BLaER1 treated with 17β-estradiol and CSF1 and Interleukin-3, amounts not matched to agents 10 nM and 100 nM (cell line): ENCODE measurements around the gene DEPDC5.

Experiments
- H3K27ac ChIP-seq, 11 experiments: shearing (Covaris generic); formaldehyde crosslinking; 2 replicates each; pipeline ENCODE4 v1.8.1; 2022
- H3K27me3 ChIP-seq, 11 experiments: shearing (Covaris generic); formaldehyde crosslinking; 2 replicates each; pipeline ENCODE4 v1.8.1; 2022
- H3K36me3 ChIP-seq, 11 experiments: shearing (Covaris generic); formaldehyde crosslinking; 2 replicates each; pipeline ENCODE4 v1.8.1; 2022
- H3K4me1 ChIP-seq, 10 experiments: shearing (Covaris generic); formaldehyde crosslinking; 2 replicates each; pipeline ENCODE4 v1.8.1; 2022
- H3K4me2 ChIP-seq, 11 experiments: shearing (Covaris generic); formaldehyde crosslinking; 2 replicates each; pipeline ENCODE4 v1.8.1; 2022
- H3K4me3 ChIP-seq, 10 experiments: shearing (Covaris generic); formaldehyde crosslinking; 2 replicates each; pipeline ENCODE4 v1.8.1; 2022
- H3K9ac ChIP-seq, 11 experiments: shearing (Covaris generic); formaldehyde crosslinking; 2 replicates each; pipeline ENCODE4 v1.8.1; 2022
- H3K9me3 ChIP-seq, 11 experiments: shearing (Covaris generic); formaldehyde crosslinking; replicated peaks in 1 of 11; 2 replicates each; pipeline ENCODE4 v1.8.1; 2022
- H4K20me1 ChIP-seq, 11 experiments: shearing (Covaris generic); formaldehyde crosslinking; 2 replicates each; pipeline ENCODE4 v1.8.1; 2022
- Cebpa-rat ChIP-seq, 11 experiments: shearing (Covaris generic); IDR thresholded peaks; 2 replicates each; pipeline ENCODE4 v1.8.1; 2022

DEPDC5 gene

DNA sequence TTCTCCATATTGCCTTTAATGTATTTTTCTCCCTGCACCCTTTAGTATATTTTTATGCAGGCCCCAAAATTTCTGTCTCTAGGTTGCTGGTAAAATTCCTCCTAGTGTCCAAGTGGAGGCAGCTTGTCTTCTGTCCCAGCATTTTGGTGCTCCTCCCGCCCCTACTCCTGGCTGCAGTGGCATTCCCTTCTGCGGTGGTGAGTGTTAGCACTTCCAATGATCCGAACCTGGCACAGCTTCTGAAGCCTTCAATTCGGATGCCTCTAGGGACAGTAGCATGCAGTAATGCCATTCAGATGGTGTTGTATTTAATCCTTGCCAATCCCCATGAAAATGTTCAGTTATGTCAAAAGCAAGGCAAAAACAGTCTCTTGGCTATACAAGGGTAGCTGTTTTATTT is 196.4 kb downstream of the DEPDC5 start:
- Histone ChIP-seq H3K27me3 (no peaks in the 10 kb centered on the region), H3K4me1 (peaks cover 52 to 76% (median 62%) of the 10 kb centered on the region in 10 experiments), H4K20me1 (peaks cover 71 to 100% (median 100%) of the 10 kb centered on the region in 11 experiments; a peak in 21 of 22 replicates), H3K4me2 (0 out of 22 replicates have a peak overlapping the region, but pooled peaks of 1 of the 11 experiments have one; percentile 24), H3K9ac (peak overlapping the region in 5 of 11 experiments; percentile 11 to 29 (median 20); a peak in 3 of 22 replicates), H3K9me3 (no peaks in the 10 kb centered on the region), H3K4me3 (no peak overlapping the region), H3K27ac (0 out of 22 replicates have a peak overlapping the region, but pooled peaks of 1 of the 11 experiments have one; percentile 3), H3K36me3 (peaks cover 32 to 96% (median 80%) of the 10 kb centered on the region in 11 experiments)
- TF ChIP-seq Cebpa-rat (IDR thresholded peaks at IDR 0.05), result no peak

DNA sequence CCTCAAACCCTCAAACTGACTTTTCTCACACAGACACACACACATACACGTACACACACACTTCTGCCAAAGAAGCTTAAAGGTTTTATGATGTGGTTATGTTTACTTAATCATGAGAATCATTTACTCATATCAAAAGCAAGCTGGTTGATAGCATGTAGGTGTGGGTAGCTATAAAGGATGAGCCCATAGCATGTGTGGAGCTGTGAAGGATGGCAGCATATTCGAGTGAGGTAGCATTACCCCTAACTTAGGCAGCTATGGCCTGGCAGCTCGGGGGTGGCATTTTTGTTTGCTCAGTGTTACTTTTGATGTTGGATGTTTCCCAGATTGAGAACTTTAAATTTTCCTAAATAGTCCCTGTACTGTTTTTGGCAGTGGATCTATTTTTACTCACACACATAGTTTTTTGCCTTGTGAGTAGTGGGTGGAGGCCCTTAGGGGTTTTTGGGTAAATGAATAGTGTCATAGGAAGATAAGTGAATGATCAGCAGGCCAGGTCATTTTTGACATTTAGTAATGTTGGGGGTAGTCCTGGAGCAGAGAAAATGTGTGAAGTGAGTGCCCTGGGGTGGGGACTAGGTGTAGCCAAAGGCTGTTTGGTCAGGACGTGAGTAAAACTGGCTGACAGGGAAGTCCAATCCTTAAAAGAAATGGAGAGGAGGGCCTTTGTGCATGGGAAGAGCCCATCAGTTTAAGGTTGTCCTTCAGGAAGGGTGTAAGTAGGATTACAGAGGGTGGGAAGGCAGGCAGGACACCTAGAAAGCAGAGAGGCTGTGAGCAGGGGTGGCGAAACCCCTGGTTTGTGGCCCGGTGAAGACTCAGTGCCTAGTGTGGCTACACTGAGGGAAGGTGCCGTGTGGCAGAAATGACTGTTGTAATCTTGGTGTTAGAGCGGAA is 197.6 kb downstream of the DEPDC5 start:
- Histone ChIP-seq H3K36me3 (peaks cover 40 to 100% (median 92%) of the 10 kb centered on the region in 11 experiments), H3K27me3 (no peaks in the 10 kb centered on the region), H3K9me3 (no peaks in the 10 kb centered on the region), H3K4me1 (peaks cover 44 to 68% (median 54%) of the 10 kb centered on the region in 10 experiments), H3K27ac (peak overlapping the region in 8 of 11 experiments; percentile 3 to 45 (median 21); a peak in 6 of 22 replicates), H3K4me2 (peak overlapping the region in 8 of 11 experiments; percentile 4 to 38 (median 8); a peak in 8 of 22 replicates), H4K20me1 (peaks cover 77 to 100% (median 100%) of the 10 kb centered on the region in 11 experiments; a peak in 21 of 22 replicates), H3K4me3 (no peak overlapping the region), H3K9ac (peak overlapping the region in 8 of 11 experiments; percentile 13 to 40 (median 26); a peak in 11 of 22 replicates)
- TF ChIP-seq Cebpa-rat (IDR thresholded peaks at IDR 0.05), result 0 out of 22 replicates have a peak, but pooled peaks of 1 of the 11 experiments have one; percentile 7

DNA sequence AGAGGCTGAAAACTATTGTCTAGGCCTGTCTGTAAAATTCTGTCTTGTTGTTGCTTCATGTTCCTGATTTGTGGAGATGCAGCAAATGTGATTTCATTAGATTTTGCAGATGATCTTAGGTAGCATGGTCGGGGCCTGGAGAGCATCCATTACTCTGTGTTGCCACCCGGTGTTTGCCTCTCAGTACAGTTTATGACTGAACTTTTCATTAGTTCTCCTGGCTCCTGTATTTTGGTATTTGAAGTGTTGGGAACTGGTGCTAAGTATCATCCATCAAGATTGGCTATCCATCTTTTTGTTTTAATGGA is 198.2 kb downstream of the DEPDC5 start:
- Histone ChIP-seq H3K4me1 (peaks cover 38 to 62% (median 48%) of the 10 kb centered on the region in 10 experiments), H3K36me3 (peaks cover 47 to 100% (median 95%) of the 10 kb centered on the region in 11 experiments), H3K27ac (peak overlapping the region in 6 of 11 experiments; percentile 3 to 45 (median 18); a peak in 3 of 22 replicates), H3K4me3 (no peak overlapping the region), H3K9ac (peak overlapping the region in 7 of 11 experiments; percentile 3 to 39 (median 19); a peak in 7 of 22 replicates), H4K20me1 (peaks cover 77 to 100% (median 100%) of the 10 kb centered on the region in 11 experiments; a peak in 21 of 22 replicates), H3K4me2 (peak overlapping the region in 7 of 11 experiments; percentile 4 to 38 (median 11); a peak in 7 of 22 replicates), H3K9me3 (no peaks in the 10 kb centered on the region), H3K27me3 (no peaks in the 10 kb centered on the region)
- no peak for TF ChIP-seq Cebpa-rat (IDR thresholded peaks at IDR 0.05)

DNA sequence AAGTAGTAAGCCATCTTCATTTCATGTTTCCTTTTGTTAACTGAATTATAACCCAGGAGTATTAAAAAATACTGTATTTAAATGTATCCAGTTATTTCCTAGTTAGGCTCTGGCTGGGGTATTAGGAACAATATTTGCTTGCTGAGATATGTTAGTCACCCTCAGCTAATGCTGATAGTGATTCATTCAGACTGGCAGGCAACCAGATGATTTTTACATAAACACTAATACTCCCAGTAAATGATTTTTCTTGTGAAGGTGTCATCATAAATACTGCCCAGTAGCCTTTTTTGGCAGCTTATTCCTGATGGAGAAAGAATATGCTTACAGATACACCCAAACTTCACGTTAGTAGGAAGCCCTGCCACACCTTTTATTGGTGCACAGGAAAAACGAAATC is 198.7 kb downstream of the DEPDC5 start:
- Histone ChIP-seq H3K9me3 (no peaks in the 10 kb centered on the region), H3K27me3 (no peaks in the 10 kb centered on the region), H3K27ac (peak overlapping the region in 2 of 11 experiments; percentile 4 to 29; a peak in 2 of 22 replicates), H3K4me1 (peaks cover 33 to 60% (median 44%) of the 10 kb centered on the region in 10 experiments), H3K4me2 (peak overlapping the region in 3 of 11 experiments; percentile 3 to 24 (median 10); a peak in 2 of 22 replicates), H3K4me3 (no peak overlapping the region), H3K36me3 (peaks cover 51 to 100% (median 97%) of the 10 kb centered on the region in 11 experiments), H3K9ac (peak overlapping the region in 2 of 11 experiments; percentile 1 to 16; a peak in 2 of 22 replicates), H4K20me1 (peaks cover 77 to 100% (median 100%) of the 10 kb centered on the region in 11 experiments; a peak in 21 of 22 replicates)
- TF ChIP-seq Cebpa-rat (IDR thresholded peaks at IDR 0.05), result no peak

DNA sequence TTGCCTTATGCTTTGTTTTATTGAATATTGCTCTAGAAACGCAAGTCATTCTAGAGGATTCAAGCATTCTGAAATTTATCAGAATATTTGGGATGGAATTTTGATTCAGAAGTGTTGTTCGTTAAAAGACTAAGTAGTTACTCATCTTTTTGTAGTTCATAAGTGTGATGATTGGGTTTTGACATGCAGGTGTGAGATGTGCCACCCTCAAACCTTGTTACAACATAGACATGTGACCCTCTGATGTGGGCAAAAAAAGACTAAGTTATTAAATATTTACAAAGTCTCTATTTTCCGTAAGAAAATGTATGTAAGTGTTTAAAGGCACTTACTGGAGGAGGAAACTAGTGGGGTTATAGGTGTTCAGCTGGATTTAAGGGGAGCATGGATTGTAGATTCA is 199.4 kb downstream of the DEPDC5 start:
- Histone ChIP-seq H3K4me3 (no peak overlapping the region), H3K4me2 (peak overlapping the region in 5 of 11 experiments; percentile 4 to 29 (median 22); a peak in 5 of 22 replicates), H3K36me3 (peaks cover 53 to 100% (median 98%) of the 10 kb centered on the region in 11 experiments), H3K4me1 (peaks cover 26 to 55% (median 41%) of the 10 kb centered on the region in 10 experiments), H4K20me1 (peaks cover 71 to 100% (median 98%) of the 10 kb centered on the region in 11 experiments; a peak in 21 of 22 replicates), H3K27ac (no peak overlapping the region; a peak in 2 of 22 replicates), H3K9me3 (no peaks in the 10 kb centered on the region), H3K27me3 (no peaks in the 10 kb centered on the region), H3K9ac (no peak overlapping the region; a peak in 1 of 22 replicates)
- TF ChIP-seq Cebpa-rat (IDR thresholded peaks at IDR 0.05), result no peak

DNA sequence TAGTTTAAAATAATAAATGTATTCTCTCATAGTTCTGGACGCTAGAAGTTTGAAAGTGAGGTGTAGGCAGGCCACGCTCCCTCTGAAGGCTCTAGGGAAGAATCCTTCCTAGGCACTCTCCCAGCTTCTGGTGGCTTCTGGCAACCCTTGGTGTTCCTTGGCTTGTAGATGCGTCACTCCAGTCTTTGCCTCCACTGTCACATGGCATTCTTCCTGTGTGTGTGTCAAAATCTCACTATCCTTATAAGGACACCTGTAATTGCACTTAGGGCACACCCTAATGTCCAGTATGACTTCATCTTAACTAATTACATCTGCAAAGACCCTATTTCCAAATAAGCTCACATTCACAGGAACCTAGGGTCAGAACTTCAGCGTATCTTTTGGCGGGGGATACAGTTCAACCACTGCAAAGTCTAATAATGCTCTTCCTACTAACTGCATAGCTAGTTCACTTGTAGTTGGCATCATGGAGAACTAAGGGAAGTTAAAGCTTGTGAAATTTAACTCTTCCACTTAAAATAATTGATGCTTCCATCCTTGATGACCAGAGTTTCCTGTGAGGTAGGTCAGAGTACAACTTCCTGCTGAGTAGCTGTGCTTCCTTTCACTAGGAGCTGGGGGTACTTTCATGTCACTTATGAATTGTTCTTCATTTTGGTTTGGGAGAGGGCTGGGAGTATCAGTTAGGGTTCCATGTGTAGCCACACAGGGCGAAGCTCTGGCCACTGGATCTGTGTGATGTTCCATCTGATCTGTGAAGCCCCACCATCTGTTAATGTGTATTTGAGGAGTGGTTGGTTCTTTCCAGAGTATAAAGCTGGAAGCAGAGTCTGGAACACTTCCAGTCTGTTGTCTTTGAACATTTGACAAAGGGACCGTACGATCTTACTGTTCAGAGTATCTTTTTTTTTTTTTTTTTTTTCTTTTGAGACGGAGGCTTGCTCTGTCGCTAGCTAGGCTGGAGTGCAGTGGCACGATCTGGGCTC is 201.0 kb downstream of the DEPDC5 start:
- Histone ChIP-seq H3K27ac (peak overlapping the region in 2 of 11 experiments; percentile 14 to 35; a peak in 1 of 22 replicates), H3K4me3 (no peak overlapping the region), H3K4me2 (peak overlapping the region in 8 of 11 experiments; percentile 0 to 37 (median 25); a peak in 8 of 22 replicates), H3K27me3 (no peaks in the 10 kb centered on the region), H3K9ac (no peak overlapping the region), H4K20me1 (peaks cover 63 to 95% (median 85%) of the 10 kb centered on the region in 11 experiments; a peak in 21 of 22 replicates), H3K36me3 (peaks cover 44 to 91% (median 89%) of the 10 kb centered on the region in 11 experiments), H3K9me3 (no peaks in the 10 kb centered on the region), H3K4me1 (peaks cover 23 to 50% (median 40%) of the 10 kb centered on the region in 10 experiments)
- TF ChIP-seq Cebpa-rat (IDR thresholded peaks at IDR 0.05), result no peak

DNA sequence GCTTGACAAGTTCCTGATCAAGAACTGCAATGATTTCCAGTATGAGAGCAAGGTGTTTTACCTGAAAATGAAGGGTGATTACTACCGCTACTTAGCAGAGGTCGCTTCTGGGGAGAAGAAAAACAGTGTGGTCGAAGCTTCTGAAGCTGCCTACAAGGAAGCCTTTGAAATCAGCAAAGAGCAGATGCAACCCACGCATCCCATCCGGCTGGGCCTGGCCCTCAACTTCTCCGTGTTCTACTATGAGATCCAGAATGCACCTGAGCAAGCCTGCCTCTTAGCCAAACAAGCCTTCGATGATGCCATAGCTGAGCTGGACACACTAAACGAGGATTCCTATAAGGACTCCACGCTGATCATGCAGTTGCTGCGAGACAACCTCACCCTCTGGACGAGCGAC is 202.5 kb downstream of the DEPDC5 start:
- Histone ChIP-seq H3K36me3 (peaks cover 37 to 76% (median 74%) of the 10 kb centered on the region in 11 experiments), H3K27me3 (no peaks in the 10 kb centered on the region), H4K20me1 (peaks cover 53 to 79% (median 70%) of the 10 kb centered on the region in 11 experiments; a peak in 21 of 22 replicates), H3K4me1 (peaks cover 24 to 38% (median 31%) of the 10 kb centered on the region in 10 experiments), H3K4me2 (no peak overlapping the region), H3K9ac (no peak overlapping the region), H3K27ac (no peak overlapping the region), H3K9me3 (no peaks in the 10 kb centered on the region), H3K4me3 (no peak overlapping the region)
- no peak for TF ChIP-seq Cebpa-rat (IDR thresholded peaks at IDR 0.05)
